ENCODE results near the gene RBM19.
A peak's percentile ranks its signal among the peaks of the same experiment; 100 is the strongest.

Gene RBM19

DNA sequence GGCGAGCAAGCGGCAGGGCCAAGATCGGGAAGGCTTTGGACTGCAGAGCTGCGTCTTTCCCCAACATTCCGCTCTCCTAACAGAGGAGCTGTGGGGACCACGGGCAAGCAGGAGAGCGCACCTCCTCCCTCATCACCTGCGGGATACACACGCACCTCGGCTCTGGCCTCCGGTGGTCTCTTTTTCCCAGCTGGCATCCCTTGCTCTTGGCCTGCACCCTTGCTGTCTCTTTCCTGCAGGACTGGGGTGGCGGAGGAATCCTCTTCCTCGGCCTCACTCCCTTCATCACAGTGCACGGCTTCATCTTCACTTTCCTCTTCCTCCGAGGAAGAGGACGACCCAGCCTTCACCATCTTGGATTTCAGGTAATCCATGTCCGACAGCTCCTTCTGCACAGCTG, 8.5 kb downstream of the RBM19 start:
- no peak overlapping the region for H3K4me3 ChIP-seq (ENCODE audit: control insufficient read depth, low read depth, low read length)
- DNase-seq (ENCODE audit: low read depth), result no peak
- TF ChIP-seq, protein P1, sequence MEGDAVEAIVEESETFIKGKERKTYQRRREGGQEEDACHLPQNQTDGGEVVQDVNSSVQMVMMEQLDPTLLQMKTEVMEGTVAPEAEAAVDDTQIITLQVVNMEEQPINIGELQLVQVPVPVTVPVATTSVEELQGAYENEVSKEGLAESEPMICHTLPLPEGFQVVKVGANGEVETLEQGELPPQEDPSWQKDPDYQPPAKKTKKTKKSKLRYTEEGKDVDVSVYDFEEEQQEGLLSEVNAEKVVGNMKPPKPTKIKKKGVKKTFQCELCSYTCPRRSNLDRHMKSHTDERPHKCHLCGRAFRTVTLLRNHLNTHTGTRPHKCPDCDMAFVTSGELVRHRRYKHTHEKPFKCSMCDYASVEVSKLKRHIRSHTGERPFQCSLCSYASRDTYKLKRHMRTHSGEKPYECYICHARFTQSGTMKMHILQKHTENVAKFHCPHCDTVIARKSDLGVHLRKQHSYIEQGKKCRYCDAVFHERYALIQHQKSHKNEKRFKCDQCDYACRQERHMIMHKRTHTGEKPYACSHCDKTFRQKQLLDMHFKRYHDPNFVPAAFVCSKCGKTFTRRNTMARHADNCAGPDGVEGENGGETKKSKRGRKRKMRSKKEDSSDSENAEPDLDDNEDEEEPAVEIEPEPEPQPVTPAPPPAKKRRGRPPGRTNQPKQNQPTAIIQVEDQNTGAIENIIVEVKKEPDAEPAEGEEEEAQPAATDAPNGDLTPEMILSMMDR (IDR thresholded peaks at IDR 0.05; ENCODE audit: control insufficient read depth, insufficient read depth, low read depth, low read length, missing control alignments), result no peak

DNA sequence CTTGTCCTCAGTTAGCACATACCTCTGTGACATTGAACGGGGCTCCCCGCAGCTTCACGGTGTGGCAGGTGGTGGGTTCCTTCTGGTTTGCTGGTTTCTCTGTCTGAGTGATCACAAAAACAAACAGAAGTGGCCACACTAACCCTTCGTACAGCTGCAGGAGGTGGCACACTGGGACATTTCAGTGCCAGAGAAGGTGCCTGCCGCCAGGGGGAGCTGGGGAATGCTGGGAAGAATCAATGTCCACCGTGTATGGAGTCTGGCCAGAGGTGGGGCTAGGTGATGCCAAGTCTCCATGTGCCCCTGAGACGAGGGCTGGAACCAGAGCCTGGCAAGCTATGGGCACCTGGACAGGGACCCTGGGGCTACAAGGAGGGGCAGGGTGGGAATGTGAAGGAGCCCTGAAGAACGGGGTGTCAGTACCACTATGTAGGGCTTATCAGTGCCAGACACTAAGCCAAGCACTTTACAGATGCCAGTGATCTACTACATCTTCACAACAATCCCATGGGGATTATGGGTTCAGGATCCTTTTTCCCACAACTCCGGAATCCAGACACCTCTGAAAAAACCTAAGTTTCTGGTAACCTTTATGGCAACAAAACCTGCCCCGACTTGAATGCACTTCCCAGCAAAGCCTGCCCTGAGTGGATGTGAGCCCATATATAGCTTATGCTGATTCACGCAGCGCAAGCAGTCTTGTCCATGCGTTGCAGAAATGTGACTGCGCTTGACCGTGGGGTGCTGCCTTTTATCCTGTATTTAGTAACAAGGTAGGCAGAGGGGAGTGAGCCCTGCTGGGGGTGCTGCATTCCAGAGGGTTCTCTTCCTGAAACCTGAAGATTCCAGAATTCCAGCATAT, 10.8 kb downstream of the RBM19 start:
- H3K4me3 ChIP-seq (ENCODE audit: control insufficient read depth, low read depth, low read length), result no peak overlapping the region
- DNase-seq (ENCODE audit: low read depth), result no peak
- TF ChIP-seq, protein P1 (IDR thresholded peaks at IDR 0.05; ENCODE audit: control insufficient read depth, insufficient read depth, low read depth, low read length, missing control alignments), result peak; percentile 59

DNA sequence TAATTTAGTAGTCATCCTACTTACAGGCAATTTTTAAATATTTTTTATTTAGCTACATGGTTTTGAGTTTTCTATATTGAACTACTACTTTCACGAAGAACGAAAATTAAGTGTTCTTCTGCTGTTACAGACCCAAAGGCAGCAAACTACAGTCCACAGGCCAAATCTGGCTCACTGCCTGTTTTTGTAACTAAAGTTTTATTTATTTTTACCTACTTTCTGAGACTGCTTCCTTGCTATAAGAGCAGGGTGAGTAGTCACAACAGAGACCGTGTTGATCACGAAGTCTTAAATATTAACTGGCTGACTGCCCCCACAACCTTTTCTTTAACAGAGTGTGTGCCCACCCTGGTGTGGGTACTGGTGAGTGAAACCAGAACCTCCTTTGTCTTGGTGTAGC, 11.6 kb downstream of the RBM19 start:
- DNase-seq (ENCODE audit: low read depth), result no peak
- no peak overlapping the region for H3K4me3 ChIP-seq (ENCODE audit: control insufficient read depth, low read depth, low read length)
- TF ChIP-seq, protein P1 (IDR thresholded peaks at IDR 0.05; ENCODE audit: control insufficient read depth, insufficient read depth, low read depth, low read length, missing control alignments), result no peak

DNA sequence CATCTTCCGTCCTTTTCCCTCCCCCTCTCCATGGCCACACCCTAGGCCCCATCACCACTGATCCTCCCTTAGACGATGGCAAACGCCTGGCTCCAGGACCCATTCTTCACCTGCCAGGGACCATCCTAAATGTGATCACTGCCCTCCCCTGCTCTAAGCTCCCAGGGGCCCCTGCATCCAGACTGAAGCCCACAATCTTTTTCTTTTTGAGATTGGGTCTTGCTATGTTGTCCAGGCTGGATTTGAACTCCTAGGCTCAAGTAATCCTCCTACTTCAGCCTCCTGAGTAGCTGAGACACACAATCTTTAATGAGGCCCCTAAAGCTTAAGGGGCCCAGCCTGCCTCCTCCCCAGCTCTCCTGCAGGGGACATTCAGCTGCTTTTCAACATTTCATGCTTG, 15.3 kb downstream of the RBM19 start:
- DNase-seq (ENCODE audit: low read depth), result no peak
- H3K4me3 ChIP-seq (ENCODE audit: control insufficient read depth, low read depth, low read length), result no peak overlapping the region
- TF ChIP-seq, protein P1 (IDR thresholded peaks at IDR 0.05; ENCODE audit: control insufficient read depth, insufficient read depth, low read depth, low read length, missing control alignments), result no peak

DNA sequence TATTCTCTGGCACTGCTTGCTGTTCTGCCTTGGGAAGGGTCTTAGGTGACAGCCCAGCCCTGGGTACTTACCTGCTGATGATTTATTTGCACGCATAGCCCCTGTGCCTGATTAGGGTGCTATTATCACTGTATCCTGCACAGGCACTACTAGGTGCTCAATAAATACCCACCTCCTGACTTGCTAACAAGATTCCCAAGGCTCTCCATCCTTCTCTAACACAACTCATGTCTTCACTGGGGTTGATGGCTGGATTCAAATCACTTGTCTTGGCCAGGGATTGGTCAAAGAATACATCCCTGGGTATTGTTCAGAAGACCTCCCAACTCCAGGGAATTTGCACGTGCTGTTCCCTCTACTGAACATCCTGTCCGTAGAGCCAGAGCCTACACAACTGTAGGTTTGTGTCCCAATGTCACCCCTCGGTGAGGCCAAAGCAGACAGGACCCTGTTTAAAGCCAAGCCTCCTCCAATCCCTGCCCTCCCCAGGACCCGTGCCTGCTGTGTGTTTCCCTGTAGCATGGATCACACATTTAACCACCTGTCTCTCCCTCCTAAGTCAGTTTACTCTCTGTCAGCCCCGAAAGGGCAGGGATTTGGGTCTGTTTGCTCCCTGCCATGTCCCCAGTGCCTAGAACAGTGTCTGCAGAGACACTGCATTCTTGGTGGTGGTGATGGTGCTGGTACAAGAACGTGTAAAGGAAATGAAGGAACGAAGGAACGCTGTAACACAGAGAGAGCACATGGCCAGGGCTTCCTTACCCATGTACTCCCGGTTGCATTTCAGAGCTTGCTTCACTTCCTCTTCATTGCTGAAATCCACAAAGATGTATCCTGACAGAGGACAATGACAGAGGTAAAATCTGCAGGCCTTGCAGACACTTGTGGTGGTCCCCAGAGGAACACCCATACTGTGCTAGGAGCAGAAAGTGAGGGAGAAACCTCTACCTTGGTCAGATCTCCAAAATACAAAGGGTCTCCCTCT, 16.5 kb downstream of the RBM19 start:
- DNase-seq (ENCODE audit: low read depth), result no peak
- no peak overlapping the region for H3K4me3 ChIP-seq (ENCODE audit: control insufficient read depth, low read depth, low read length)
- TF ChIP-seq, protein P1 (IDR thresholded peaks at IDR 0.05; ENCODE audit: control insufficient read depth, insufficient read depth, low read depth, low read length, missing control alignments), result no peak

DNA sequence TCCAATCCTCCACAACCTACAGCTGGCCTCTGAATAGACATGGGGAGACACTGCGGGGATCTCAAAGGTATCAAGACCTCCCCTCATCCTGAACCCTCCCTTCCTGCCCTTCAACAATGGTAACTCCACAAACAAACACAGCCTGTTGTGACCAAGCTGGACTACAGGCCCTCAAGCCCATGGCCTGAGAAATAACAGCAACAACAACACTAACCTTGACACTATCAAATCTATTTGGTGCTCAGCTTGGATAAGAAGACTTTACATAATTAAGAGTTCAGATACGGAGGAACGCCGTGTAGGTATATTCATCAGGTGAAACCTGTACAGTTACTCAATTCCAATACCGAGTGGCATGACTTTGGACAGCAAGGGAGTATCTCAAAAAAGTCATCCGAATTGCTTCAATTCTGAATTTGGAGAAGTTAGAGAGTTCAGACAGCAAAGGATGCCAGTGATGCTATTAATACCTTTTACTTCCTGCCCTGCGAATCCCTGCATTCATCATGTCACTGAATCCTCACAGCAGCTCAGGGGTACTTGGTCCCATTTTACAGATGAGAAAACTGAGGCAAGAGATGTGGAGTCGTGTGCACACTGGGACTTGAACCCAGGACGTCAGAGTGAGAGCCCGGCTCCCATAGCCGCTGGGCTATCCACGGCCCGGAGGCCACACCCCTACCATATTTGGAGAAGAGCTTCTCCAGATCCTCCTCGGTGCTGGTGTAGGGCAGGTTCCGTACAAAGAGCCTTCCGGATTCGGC, 17.8 kb downstream of the RBM19 start:
- TF ChIP-seq, protein P1 (IDR thresholded peaks at IDR 0.05; ENCODE audit: control insufficient read depth, insufficient read depth, low read depth, low read length, missing control alignments), result no peak
- no peak for DNase-seq (ENCODE audit: low read depth)
- H3K4me3 ChIP-seq (ENCODE audit: control insufficient read depth, low read depth, low read length), result no peak overlapping the region
